Left lung (tissue), 10 donors: ENCODE measurements around the gene CDHR1. TPM values are rescaled to one million over a fixed set of nuclear protein-coding genes. Genes with fewer than 3 reads are reported as not detected.

Experiments used
- ATAC-seq: fragments of 200-7000 bp; cut with Tn5 transposase; one replicate; pipeline ENCODE4 v1.9.1; 2020; ENCODE audit warnings: moderate library complexity
- DNase-seq, 4 donors: peaks; one replicate each; pipeline ENCODE4 v3.0.0-alpha.2; 2013 to 2020
- H3K27ac ChIP-seq, 2 donors: fragments of 200-600 bp; sonication (generic) in 1 of 2; one replicate each; pipeline versions ENCODE4 v1.5.0 to v1.8.0; 2020 to 2021
- H3K27me3 ChIP-seq, 2 donors: fragments of 200-600 bp; sonication (generic) in 1 of 2; one replicate each; pipeline versions ENCODE4 v1.5.0 to v1.8.0; 2020 to 2021
- H3K36me3 ChIP-seq, 2 donors: fragments of 200-600 bp; sonication (generic) in 1 of 2; one replicate each; pipeline versions ENCODE4 v1.5.0 to v1.8.0; 2020 to 2021
- H3K4me1 ChIP-seq, 2 donors: fragments of 200-600 bp; one replicate each; pipeline ENCODE4 v1.8.0; 2021
- H3K4me3 ChIP-seq, 2 donors: fragments of 200-600 bp; sonication (generic) in 1 of 2; one replicate each; pipeline versions ENCODE4 v1.5.0 to v1.8.0; 2020 to 2021; ENCODE audit warnings: mild to moderate bottlenecking in 1 of 2
- H3K9me3 ChIP-seq, 2 donors: fragments of 200-600 bp; sonication (generic) in 1 of 2; one replicate each; pipeline versions ENCODE4 v1.5.0 to v1.8.0; 2020 to 2021
- intact Hi-C, 2 donors: fragments of 100-400 bp; cut with DNase I; formaldehyde crosslinking; loops; one replicate each; pipeline versions ENCODE4 v1.11.2 to v1.14.2; 2022
- polyA plus RNA-seq, 6 donors: library from polyadenylated mRNA; unstranded; fragments of 120-200 nt; gene quantifications; one replicate each; pipeline ENCODE4 v1.2.1, GENCODE V29; 2013; ENCODE audit not compliant: insufficient read length in 6 of 6
- total RNA-seq, 2 donors: library from RNA; stranded (reverse); fragmentation: NEBNext Ultra II Directional; extraction: Animal tissue kit (Norgen Biotek cat#: 25700); gene quantifications; one replicate each; pipeline ENCODE4 v1.2.1, GENCODE V29; 2021
- TF ChIP-seq, protein P1 (sequence below), 2 donors: fragments of 200-600 bp; sonication (generic) in 1 of 2; IDR thresholded peaks; one replicate each; pipeline versions ENCODE4 v1.5.0 to v1.8.0; 2021; ENCODE audit warnings: antibody characterized with exemption in 2 of 2
- donor health status: DM: no; HTN: yes; CAD: no.
- donor health status: DM: no; HTN: no; CAD: no.

The CDHR1 gene
- total and polyA plus RNA-seq, 8 donors = 0.10 to 0.94 (median 0.31) TPM

DNA sequence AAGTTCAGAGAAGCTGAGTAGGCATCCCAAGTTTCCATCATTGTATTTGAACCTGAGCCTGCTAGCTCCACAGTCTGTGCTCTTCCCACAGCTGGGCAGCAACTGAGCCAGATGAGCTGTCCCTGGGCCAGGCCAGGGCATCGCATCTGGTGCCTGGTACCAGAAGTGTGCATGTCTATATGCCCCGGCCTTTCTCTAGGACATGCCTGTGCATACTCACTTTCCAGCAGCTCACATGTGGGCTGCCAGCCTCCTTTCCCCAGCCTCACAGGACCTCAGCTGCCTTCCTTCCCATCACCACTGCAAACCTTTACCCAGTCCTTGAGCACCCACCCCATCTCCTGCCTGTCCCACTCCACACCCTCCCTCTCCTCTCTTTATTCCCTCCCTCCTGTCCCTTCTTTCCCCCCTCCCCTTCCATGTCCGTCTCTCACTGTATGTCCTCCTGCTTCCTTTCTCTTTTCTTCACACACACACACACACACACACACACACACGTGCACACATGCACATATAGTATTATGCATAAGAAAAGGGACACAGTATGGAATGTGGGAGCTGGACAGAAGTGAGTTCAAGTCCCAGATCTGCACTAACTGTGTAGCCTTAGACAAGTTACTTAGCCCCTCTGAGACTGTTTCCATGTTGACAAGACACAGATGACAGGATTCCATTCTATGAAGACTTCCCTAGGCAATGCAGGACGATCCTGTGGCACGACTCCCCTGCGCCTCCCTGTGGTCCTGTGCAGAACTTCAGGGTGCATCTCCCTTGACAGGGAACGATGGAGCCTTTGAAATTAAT lies 10.9 kb downstream of the CDHR1 start:
- intact Hi-C loops = no loop called here
- peak; percentile 91 for ATAC-seq
- H3K36me3 ChIP-seq = no peaks in the 10 kb centered on the region

DNA sequence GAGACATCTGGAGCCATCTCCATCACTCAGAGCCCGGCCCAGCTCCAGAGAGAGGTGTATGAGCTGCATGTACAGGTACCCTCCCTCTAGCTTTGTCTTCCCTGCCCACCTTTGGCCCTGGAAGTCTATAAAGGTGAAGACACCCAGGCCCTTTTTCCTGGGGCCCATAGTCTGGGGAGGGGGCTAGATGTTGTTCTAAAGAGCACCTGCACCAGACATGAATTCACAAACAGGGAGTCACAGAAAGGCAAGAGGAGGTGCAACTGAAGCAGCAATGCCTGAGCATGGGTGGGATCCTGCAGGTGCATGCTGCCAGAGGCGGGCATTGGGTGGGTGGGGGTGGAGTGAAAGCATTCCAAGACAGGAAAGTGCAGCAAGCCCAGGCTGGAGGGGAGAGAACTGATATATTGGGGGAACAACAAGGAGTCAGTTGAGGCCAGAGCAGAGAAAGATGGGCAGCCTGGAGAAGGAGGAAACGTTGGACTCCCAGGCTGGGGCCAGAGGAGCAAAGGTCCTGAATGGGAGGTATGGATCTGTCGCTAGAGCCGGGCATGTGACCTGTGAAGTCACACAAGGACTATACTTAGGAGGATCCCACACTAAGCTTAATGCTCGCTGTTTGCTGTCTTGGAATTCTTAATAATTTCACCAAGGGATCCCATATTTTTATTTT lies 11.7 kb downstream of the CDHR1 start:
- TF ChIP-seq, protein P1, sequence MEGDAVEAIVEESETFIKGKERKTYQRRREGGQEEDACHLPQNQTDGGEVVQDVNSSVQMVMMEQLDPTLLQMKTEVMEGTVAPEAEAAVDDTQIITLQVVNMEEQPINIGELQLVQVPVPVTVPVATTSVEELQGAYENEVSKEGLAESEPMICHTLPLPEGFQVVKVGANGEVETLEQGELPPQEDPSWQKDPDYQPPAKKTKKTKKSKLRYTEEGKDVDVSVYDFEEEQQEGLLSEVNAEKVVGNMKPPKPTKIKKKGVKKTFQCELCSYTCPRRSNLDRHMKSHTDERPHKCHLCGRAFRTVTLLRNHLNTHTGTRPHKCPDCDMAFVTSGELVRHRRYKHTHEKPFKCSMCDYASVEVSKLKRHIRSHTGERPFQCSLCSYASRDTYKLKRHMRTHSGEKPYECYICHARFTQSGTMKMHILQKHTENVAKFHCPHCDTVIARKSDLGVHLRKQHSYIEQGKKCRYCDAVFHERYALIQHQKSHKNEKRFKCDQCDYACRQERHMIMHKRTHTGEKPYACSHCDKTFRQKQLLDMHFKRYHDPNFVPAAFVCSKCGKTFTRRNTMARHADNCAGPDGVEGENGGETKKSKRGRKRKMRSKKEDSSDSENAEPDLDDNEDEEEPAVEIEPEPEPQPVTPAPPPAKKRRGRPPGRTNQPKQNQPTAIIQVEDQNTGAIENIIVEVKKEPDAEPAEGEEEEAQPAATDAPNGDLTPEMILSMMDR (IDR thresholded peaks at IDR 0.05) = no peak
- Histone ChIP-seq H3K36me3 (no peaks in the 10 kb centered on the region), H3K27ac (no peak overlapping the region), H3K4me1 (no peaks in the 10 kb centered on the region), H3K9me3 (no peaks in the 10 kb centered on the region), H3K27me3 (peaks cover 0 to 20% of the 10 kb centered on the region in 2 donors), H3K4me3 (no peak overlapping the region)
- intact Hi-C loops = no loop called here
- ATAC-seq (no peak), DNase-seq (no peak)

More for the DNA sequence above, 10.9 kb downstream of the CDHR1 start:
- no peak overlapping the region for H3K27ac ChIP-seq
- peaks cover 0 to 24% of the 10 kb centered on the region in 2 donors for H3K27me3 ChIP-seq
- DNase-seq = no peak
- no peaks in the 10 kb centered on the region for H3K4me1 ChIP-seq
- no peaks in the 10 kb centered on the region for H3K9me3 ChIP-seq
- no peak overlapping the region for H3K4me3 ChIP-seq
- TF ChIP-seq, protein P1 (IDR thresholded peaks at IDR 0.05) = peak; percentile 57 to 64

DNA sequence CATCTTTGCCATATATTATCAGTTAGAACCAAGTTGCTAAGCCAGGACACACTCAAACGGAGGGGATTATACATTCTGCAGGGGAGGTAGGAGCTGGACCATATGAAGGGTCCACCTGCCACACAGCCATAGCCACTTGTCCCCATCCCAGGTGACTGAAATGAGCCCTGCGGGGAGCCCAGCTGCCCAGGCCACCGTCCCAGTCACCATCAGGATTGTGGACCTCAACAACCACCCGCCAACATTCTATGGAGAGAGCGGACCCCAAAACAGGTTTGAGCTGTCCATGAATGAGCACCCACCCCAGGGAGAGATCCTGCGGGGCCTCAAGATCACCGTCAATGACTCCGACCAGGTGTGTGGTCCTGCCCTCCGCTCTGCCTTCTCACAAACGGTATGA lies 13.7 kb downstream of the CDHR1 start:
- TF ChIP-seq, protein P1 (IDR thresholded peaks at IDR 0.05) = no peak
- intact Hi-C loops = no loop called here
- no peak for ATAC-seq

DNA sequence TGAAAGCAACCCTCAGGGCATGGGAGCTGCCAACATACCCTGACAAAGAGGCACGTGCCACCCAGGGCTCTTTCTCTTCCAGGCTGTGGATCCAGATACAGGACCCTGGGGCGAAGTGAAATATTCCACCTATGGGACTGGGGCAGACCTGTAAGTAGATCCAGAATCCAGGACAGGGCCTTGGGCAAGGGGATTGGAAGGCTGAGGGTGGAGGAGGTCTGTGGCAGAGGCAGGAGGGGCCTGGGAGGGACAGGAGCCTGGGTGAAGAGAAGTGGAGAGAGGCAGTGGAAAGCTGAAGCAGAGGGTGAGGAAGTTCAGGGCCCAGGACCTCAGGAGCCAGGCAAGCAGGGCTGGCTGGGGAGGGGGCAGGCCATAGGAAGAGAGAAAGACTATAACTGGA lies 17.2 kb downstream of the CDHR1 start:
- no peaks in the 10 kb centered on the region for H3K4me1 ChIP-seq
- H3K9me3 ChIP-seq = no peaks in the 10 kb centered on the region
- ATAC-seq (no peak), DNase-seq (no peak)
- H3K27me3 ChIP-seq = peaks cover 0 to 19% of the 10 kb centered on the region in 2 donors
- no peaks in the 10 kb centered on the region for H3K36me3 ChIP-seq
- H3K27ac ChIP-seq = no peak overlapping the region
- TF ChIP-seq, protein P1 (IDR thresholded peaks at IDR 0.05) = no peak
- intact Hi-C loops = no loop called here
- no peak overlapping the region for H3K4me3 ChIP-seq

More for the DNA sequence above, 13.7 kb downstream of the CDHR1 start:
- Histone ChIP-seq H3K4me3 (no peak overlapping the region), H3K9me3 (no peaks in the 10 kb centered on the region), H3K36me3 (no peaks in the 10 kb centered on the region), H3K27ac (no peak overlapping the region), H3K27me3 (peaks cover 0 to 15% of the 10 kb centered on the region in 2 donors), H3K4me1 (no peaks in the 10 kb centered on the region)
- DNase-seq = no peak

DNA sequence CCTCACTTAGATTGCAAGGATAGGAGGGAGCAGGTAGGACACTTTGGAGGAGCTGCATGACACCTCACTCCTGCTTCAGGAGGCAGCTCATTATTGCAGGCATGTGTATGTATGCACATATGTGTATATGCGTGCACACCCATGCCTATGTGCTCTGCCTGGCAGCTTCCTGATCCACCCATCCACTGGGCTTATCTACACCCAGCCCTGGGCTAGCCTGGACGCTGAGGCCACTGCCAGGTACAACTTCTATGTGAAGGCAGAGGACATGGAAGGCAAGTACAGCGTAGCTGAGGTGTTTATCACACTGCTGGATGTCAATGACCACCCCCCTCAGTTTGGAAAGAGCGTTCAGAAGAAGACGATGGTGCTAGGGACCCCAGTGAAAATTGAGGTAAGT lies 17.7 kb downstream of the CDHR1 start:
- intact Hi-C loops = no loop called here
- H3K4me1 ChIP-seq = no peaks in the 10 kb centered on the region
- H3K27me3 ChIP-seq = peaks cover 0 to 16% of the 10 kb centered on the region in 2 donors
- TF ChIP-seq, protein P1 (IDR thresholded peaks at IDR 0.05) = no peak
- no peak overlapping the region for H3K4me3 ChIP-seq
- DNase-seq (no peak), ATAC-seq (no peak)
- H3K36me3 ChIP-seq = no peaks in the 10 kb centered on the region
- no peak overlapping the region for H3K27ac ChIP-seq
- no peaks in the 10 kb centered on the region for H3K9me3 ChIP-seq
